Thoracic aorta (tissue), 2 donors: ENCODE data around the gene KMT2E. TPM values are rescaled to one million over a fixed set of nuclear protein-coding genes. Genes with fewer than 3 reads are reported as not detected.
"Not testable (repeated sequence)": the region's sequence is repeated elsewhere in the genome, so short reads cannot be mapped to it uniquely, and the experiment has no call there.

Experiments used
- ATAC-seq: fragments of 150-250 bp; one replicate; pipeline ENCODE4 v1.8.0; 2017; ENCODE audit warnings: low read depth; ENCODE audit not compliant: insufficient number of reproducible peaks, low FRiP score
- DNase-seq: peaks from one replicate; pipeline ENCODE4 v3.0.0-alpha.2; 2020; ENCODE audit warnings: low spot score
- H3K27ac ChIP-seq, 2 donors: fragments of 200-600 bp; sonication (generic); 1 replicate in 1 of 2; 2 replicates in 1 of 2; pipeline ENCODE4 v1.5.1; 2016; ENCODE audit warnings: mild to moderate bottlenecking in 2 of 2, moderate library complexity in 2 of 2
- H3K27me3 ChIP-seq: fragments of 200-600 bp; sonication (generic); replicated peaks from 2 replicates; pipeline ENCODE4 v1.6.0; 2016; ENCODE audit warnings: mild to moderate bottlenecking; ENCODE audit not compliant: insufficient read depth
- H3K36me3 ChIP-seq: fragments of 200-600 bp; sonication (generic); one replicate; pipeline ENCODE4 v1.5.1; 2016
- H3K4me1 ChIP-seq, 2 donors: fragments of 200-600 bp; sonication (generic); 1 replicate in 1 of 2; 2 replicates in 1 of 2; pipeline versions ENCODE4 v1.5.1 to v1.6.0; 2016; ENCODE audit warnings: low read depth in 2 of 2, mild to moderate bottlenecking in 1 of 2; ENCODE audit not compliant: control insufficient read depth in 1 of 2
- H3K4me3 ChIP-seq: fragments of 200-600 bp; sonication (generic); 2 replicates; pipeline ENCODE4 v1.5.1; 2016; ENCODE audit warnings: mild to moderate bottlenecking
- H3K9me3 ChIP-seq: fragments of 200-600 bp; sonication (generic); 2 replicates; pipeline ENCODE4 v1.5.1; 2016
- CTCF ChIP-seq: fragments of 200-600 bp; sonication (generic); IDR thresholded peaks from one replicate; pipeline ENCODE4 v1.5.1; 2019; ENCODE audit warnings: antibody characterized with exemption
- total RNA-seq, 2 donors: library from RNA; depleted of rRNA; stranded (reverse); fragments of >200 nt; gene quantifications; one replicate each; pipeline versions ENCODE4 v1.1.0 to v1.2.3, GENCODE V29; 2016

The KMT2E gene
- total RNA-seq, 2 donors from 2014 or later = 139 to 140 TPM

GRCh38 chr7:105027176-105027853 is 13.3 kb downstream of the KMT2E start:
- Histone ChIP-seq H3K36me3 (no peaks in the 10 kb centered on the region), H3K27ac (no peak overlapping the region), H3K4me1 (peaks cover 59 to 81% of the 10 kb centered on the region in 2 donors), H3K4me3 (no peak overlapping the region), H3K27me3 (no peaks in the 10 kb centered on the region), H3K9me3 (no peaks in the 10 kb centered on the region)
- no peak for TF ChIP-seq CTCF
- ATAC-seq (no peak), DNase-seq (no peak)

DNA sequence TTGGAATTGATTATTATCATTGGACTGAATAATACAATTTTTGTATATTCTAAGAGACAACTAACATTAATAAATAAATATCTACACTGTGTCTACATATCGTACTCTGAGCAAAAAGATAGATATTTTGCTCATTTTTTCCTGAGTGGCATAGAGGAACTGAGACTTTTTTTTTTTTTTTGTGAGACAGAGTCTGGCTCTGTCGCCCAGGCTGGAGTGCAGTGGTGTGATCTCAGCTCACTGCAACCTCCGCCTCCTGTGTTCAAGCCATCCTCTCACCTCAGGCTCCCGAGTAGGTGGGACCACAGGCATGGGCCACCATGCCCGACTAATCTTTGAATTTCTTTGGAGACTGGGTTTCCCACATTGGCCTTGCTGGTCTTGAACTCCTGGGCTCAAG is 14.0 kb downstream of the KMT2E start:
- ATAC-seq (no peak), DNase-seq (no peak)
- Histone ChIP-seq H3K4me3 (no peak overlapping the region), H3K9me3 (no peaks in the 10 kb centered on the region), H3K4me1 (peaks cover 56 to 74% of the 10 kb centered on the region in 2 donors), H3K27me3 (no peaks in the 10 kb centered on the region), H3K36me3 (no peaks in the 10 kb centered on the region), H3K27ac (no peak overlapping the region)
- TF ChIP-seq CTCF = no peak

- H3K4me3 ChIP-seq, DNase-seq, ATAC-seq, H3K36me3 ChIP-seq, H3K27me3 ChIP-seq, H3K9me3 ChIP-seq, H3K27ac ChIP-seq: not testable (repeated sequence)
- H3K4me1 ChIP-seq = peaks cover 56 to 72% of the 10 kb centered on the region in 2 donors
These were observed 14.9 kb downstream of the KMT2E start for GRCh38 chr7:105028941-105029340.

- Histone ChIP-seq H3K4me3 (no peak overlapping the region), H3K4me1 (peaks cover 46 to 62% of the 10 kb centered on the region in 2 donors), H3K27ac (no peak overlapping the region), H3K36me3 (no peaks in the 10 kb centered on the region), H3K27me3 (no peaks in the 10 kb centered on the region), H3K9me3 (no peaks in the 10 kb centered on the region)
- TF ChIP-seq CTCF = no peak
- no peak for DNase-seq
- no peak for ATAC-seq
These were observed 16.4 kb downstream of the KMT2E start for GRCh38 chr7:105030447-105030846.

DNA sequence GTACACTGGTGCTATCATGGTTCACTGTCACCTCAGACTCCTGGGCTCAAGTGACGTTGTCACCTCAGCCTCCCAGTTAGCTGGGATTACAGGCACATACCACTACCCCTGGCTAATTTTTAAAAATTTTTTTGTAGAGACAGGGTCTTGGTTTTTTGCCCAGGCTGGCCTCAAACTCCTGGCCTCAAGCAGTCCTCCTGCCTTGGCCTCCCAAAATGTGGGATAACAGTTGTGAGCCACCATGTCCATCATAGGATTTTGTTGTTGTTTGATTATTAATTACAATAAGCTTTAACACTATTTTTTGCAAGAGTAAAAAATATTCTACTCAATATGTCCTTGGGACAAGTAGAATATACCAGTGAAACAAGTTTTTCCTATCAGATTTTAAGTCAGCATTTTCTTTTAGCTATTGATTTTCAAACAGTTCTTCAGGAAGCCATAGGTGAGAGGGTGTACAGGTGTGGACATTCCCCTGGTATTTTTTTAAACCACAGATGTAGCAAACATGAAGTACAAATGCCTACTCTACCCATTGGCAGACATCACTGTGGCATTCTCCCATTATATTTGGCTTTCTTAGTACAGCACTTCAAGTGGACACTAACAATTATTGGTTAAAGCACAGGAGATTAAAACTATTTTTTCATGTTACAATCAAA is 18.7 kb downstream of the KMT2E start:
- ATAC-seq (no peak), DNase-seq (no peak)
- H3K9me3 ChIP-seq = no peaks in the 10 kb centered on the region
- no peaks in the 10 kb centered on the region for H3K36me3 ChIP-seq
- TF ChIP-seq CTCF = no peak
- H3K27me3 ChIP-seq = no peaks in the 10 kb centered on the region
- H3K4me3 ChIP-seq = no peak overlapping the region
- H3K4me1 ChIP-seq = peaks cover 39 to 53% of the 10 kb centered on the region in 2 donors
- H3K27ac ChIP-seq = no peak overlapping the region
